ENCODE measurements around the gene B4GALT7.
"Not testable (repeated sequence)": the region's sequence is repeated elsewhere in the genome, so short reads cannot be mapped to it uniquely, and the experiment has no call there.

B4GALT7 gene, protein sequence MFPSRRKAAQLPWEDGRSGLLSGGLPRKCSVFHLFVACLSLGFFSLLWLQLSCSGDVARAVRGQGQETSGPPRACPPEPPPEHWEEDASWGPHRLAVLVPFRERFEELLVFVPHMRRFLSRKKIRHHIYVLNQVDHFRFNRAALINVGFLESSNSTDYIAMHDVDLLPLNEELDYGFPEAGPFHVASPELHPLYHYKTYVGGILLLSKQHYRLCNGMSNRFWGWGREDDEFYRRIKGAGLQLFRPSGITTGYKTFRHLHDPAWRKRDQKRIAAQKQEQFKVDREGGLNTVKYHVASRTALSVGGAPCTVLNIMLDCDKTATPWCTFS

GRCh38 chr5:177599731-177600507 lies at the start of gene B4GALT7:
B4GALT7 (plus strand) TSS chr5:177600132; CDS start chr5:177600211, 79 bp downstream.
- peak; percentile 32 for DNase-seq (ENCODE audit: low spot score)

DNA sequence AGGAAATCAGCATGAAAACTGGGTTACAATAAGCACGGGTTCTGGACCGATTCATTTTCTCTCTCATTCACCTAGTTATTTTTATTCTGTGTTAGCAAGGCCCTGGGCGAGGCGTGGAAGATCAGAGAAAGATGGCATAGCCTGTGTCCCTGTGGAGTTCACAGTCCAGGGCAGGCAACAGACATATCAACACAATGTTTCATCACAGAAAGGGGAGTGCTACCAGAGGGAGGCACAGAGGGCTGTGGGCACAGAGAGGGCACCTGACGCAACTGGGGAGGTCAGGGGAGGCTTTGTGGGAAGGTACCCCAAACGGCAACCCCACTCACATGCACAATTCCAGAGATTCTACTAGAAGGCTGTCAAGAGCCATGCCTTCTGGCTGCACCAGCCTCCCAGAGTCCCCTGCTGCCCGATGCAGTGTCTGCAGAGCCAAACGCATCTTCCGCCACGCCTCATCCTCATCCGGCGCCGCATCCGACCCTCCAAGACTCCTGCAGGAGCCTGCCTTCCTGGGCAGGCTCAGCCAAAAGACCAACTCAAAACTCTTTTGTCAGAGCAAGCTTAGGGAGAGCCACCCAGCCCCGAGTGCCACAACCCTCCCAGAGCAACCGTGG lies 47.0 kb upstream of the B4GALT7 start:
- no peak for DNase-seq (ENCODE audit: low spot score)

GRCh38 chr5:177553671-177554429 lies 46.1 kb upstream of the B4GALT7 start:
- DNase-seq (ENCODE audit: low spot score), result no peak

DNA sequence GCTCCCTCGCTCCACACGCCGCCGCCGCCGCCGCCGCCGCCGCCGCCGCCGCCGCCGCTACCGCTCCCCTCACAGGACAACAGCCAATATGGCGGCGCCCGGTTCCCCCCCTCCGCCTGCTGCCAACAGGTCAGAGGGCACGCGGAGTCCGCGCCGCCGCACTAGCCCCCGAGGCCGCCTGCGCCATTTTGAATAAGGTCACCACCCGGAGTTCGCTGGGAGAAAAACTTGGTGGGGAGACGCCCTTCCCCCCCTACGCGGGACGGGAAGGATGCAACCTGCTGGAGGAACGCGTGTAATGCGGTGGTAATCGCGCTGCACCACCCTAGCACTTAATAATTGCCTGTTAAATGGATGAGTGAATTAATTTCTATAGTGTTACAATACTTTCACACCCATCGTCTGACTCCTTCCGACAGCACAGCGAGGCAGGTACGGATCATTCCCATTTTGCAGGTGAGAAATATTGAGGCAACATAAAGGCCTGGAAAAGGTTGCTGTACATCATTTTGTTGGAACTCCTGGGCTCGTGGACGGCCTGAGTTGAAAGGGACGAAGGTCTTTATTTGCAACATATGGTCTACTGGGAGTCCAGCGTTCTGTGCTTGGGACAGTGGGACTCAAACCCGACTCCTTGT lies 45.3 kb upstream of the B4GALT7 start, which contains the start of gene FAM193B:
TSS of gene FAM193B (minus strand) at position 90 of the 638 bp plus-strand sequence. CDS start 105 bp downstream, outside the sequence.
- peak; percentile 92 for DNase-seq (ENCODE audit: low spot score)

DNA sequence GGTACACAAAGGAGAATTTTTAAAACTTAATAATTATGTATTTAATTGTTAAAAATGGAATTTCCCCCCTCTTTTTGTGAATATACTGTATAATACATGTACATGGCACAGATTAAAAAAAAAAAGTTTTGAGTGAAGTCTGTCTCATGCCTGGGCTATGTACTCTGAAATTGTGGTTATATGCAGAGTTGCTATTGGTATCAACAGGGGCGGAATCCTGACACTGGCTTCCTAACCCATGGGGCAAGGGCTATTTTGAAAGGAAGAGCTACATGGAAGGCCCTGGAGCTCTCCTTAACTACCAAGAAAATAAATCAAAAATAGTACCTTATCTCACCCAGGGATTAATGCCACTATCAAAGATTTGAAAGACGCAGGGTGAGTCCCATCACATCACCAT lies 44.7 kb upstream of the B4GALT7 start:
- no peak for DNase-seq (ENCODE audit: low spot score)

GRCh38 chr5:177555665-177556064 lies 44.3 kb upstream of the B4GALT7 start:
- DNase-seq (ENCODE audit: low spot score), result no peak

GRCh38 chr5:177557041-177557647 lies 42.8 kb upstream of the B4GALT7 start:
- no peak for DNase-seq (ENCODE audit: low spot score)

- no peak for DNase-seq (ENCODE audit: low spot score)
Measured at GRCh38 chr5:177557796-177558195, 42.1 kb upstream of the B4GALT7 start.

DNA sequence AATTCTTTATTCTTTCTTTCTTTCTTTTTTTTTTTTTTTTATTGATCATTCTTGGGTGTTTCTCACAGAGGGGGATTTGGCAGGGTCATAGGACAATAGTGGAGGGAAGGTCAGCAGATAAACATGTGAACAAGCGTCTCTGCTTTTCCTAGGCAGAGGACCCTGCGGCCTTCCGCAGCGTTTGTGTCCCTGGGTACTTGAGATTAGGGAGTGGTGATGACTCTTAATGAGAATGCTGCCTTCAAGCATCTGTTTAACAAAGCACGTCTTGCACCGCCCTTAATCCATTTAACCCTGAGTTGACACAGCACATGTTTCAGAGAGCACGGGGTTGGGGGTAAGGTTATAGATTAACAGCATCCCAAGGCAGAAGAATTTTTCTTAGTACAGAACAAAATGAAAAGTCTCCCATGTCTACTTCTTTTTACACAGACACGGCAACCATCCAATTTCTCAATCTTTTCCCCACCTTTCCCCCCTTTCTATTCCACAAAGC lies 40.4 kb upstream of the B4GALT7 start:
- DNase-seq (ENCODE audit: low spot score), result not testable (repeated sequence)

DNA sequence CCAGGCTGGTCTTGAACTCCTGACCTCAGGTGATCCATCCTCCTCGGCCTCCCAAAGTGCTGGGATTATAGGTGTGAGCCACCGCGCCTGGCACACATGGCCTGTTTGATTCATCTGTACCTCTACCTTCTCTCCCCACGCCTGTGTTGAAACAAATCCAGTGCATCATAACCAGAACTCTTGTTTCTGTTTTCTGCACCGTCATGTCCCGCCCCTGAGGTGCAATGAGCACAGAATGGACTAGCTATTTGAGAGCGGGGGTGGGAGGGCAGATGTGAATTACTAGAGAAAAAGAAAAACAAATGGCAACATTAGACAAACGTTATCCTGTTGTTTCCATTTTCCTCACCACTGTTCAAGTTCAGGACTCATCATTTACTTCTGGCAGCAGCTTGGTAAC lies 34.9 kb upstream of the B4GALT7 start:
- no peak for DNase-seq (ENCODE audit: low spot score)

DNA sequence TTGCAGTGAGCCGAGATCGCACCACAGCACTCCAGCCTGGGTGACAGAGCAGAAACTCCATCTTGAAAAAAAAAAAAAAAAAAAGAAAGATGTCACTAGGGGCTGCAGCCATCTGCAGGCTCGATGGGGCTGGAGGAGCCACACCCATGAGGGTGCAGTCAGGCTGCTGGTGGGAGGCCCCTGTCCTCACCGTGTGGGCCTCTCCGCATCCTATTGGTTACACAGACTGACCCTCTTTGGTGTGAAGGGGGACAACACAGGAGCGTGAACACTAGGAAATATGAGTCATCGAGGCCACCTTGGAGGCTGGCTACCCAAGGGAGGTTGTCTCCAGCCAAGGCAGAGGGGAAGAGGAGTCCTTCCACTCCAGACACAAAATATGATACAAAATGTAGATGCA lies 31.6 kb upstream of the B4GALT7 start:
- DNase-seq (ENCODE audit: low spot score), result no peak

DNA sequence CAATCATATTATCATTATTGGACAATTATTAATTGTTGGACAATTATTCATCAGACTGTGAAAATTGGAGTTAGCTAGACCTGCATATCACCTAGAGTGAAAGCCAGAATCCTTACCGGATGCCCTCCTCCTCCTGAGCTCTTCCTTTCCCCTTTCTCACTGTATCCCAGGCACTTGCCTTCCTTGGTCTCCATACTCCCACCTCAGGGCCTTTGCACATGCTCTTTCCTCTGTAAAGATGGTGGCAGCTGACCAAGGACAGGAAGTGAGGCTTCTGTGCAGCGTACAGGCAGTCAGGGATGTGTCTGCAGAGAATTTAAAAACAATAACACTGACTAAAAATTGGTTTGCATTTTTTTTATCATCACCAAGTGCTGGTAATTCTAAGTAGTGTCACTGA lies 30.0 kb upstream of the B4GALT7 start:
- DNase-seq (ENCODE audit: low spot score), result no peak

GRCh38 chr5:177575488-177575887 lies 24.4 kb upstream of the B4GALT7 start:
- no peak for DNase-seq (ENCODE audit: low spot score)

GRCh38 chr5:177576169-177576568 lies 23.8 kb upstream of the B4GALT7 start:
- DNase-seq (ENCODE audit: low spot score), result no peak

- DNase-seq (ENCODE audit: low spot score), result no peak
Measured at GRCh38 chr5:177578316-177578715, 21.6 kb upstream of the B4GALT7 start.

GRCh38 chr5:177588413-177588909 lies 11.5 kb upstream of the B4GALT7 start:
- no peak for DNase-seq (ENCODE audit: low spot score)

GRCh38 chr5:177590406-177590805 lies 9.5 kb upstream of the B4GALT7 start:
- no peak for DNase-seq (ENCODE audit: low spot score)

- DNase-seq (ENCODE audit: low spot score), result no peak
Measured at GRCh38 chr5:177591690-177592009, 8.3 kb upstream of the B4GALT7 start.

DNA sequence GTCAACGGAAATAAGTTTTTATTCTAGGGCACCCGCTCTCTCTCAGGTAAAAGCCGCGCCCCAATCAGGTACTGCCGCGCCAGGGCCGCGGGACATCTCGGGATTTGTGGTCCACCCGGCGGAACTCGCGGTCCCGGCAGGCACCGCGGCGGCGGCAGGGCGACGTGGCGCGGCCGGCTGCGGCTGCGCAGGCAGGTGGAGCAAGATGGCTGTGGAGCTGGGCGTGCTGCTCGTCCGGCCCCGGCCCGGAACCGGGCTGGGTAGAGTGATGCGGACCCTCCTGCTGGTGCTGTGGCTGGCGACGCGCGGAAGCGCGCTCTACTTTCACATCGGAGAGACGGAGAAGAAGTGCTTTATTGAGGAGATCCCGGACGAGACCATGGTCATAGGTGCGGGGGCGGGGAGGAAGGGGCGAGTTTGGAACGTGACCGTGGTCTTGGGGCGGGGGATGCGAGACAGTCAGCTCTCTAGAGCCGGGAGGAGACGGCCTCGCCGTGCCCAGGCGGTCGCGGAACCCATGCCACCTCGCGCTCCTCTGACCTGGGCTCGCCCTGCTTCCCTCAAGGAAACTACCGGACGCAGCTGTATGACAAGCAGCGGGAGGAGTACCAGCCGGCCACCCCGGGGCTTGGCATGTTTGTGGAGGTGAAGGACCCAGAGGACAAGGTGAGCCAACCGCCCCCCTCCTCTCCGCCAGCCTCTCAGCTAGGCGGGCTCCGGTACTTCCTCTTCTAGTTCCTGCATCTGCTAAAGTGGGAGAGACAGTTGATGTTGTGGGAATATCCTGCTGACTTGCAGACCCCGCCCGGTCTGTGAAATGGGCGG lies 7.7 kb upstream of the B4GALT7 start, which contains the start of gene TMED9:
TSS of gene TMED9 (plus strand) at position 194 of the 825 bp plus-strand sequence. CDS start at position 206, 12 bp downstream.
- DNase-seq (ENCODE audit: low spot score), result peak; percentile 40

DNA sequence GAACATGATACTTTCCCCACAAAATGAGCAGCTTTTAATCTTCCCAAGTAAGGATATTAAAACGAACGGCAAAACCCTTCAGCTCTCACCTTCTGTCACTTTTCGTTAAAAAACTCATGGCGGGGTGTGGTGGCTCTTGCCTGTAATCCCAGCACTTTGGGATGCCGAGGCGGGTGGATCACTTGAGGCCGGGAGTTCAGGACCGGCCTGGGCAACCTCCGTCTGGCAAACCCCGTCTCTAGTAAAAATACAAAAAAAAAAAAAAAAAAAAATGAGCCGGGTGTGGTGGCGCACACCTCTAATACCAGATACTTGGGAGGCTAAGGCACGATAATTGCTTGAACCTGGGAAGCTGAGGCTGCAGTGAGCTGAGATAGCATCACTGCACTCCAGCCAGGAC lies 7.0 kb upstream of the B4GALT7 start:
- DNase-seq (ENCODE audit: low spot score), result no peak

Measured in COLO829 (cell line).